MCF 10A (cell line): Measurements from ENCODE around the gene SPHK1. TPM values are rescaled to one million over a fixed set of nuclear protein-coding genes. Genes with fewer than 3 reads are reported as not detected.

Source experiments
- BruUV-seq: library from RNA; stranded (reverse); fragments of 400-500 nt; replicated peaks from 2 replicates; lab custom pipeline; 2021; lab: Mats Ljungman, UMichigan
- CTCF ChIA-PET: fragments of 300-600 bp; sonication (Branson Sonifier 250); formaldehyde crosslinking; extraction: SDS; loops from one replicate; lab custom pipeline; 2021; ENCODE audit warnings: antibody characterized with exemption, inconsistent platforms; lab: Yijun Ruan, JAX
- POLR2A ChIA-PET: fragments of 300-600, 350-650 bp; sonication (Branson Sonifier 250); formaldehyde crosslinking; extraction: SDS; loops from one replicate; lab custom pipeline; 2020; ENCODE audit warnings: antibody characterized with exemption, inconsistent platforms; lab: Yijun Ruan, JAX
- DNase-seq: peaks from one replicate; pipeline ENCODE4 v3.0.0-alpha.2; 2018; ENCODE audit not compliant: unreplicated experiment
- H3K27ac Mint-ChIP-seq: one replicate; pipeline ENCODE4 v1.8.0; 2022; ENCODE audit warnings: mild to moderate bottlenecking, low read depth, mixed read lengths; ENCODE audit not compliant: unreplicated experiment
- H3K27me3 Mint-ChIP-seq: one replicate; pipeline ENCODE4 v1.8.0; 2022; ENCODE audit warnings: mixed read lengths; ENCODE audit not compliant: insufficient read depth, unreplicated experiment
- H3K36me3 Mint-ChIP-seq: one replicate; pipeline ENCODE4 v1.8.0; 2022; ENCODE audit warnings: mild to moderate bottlenecking, moderate library complexity, mixed read lengths; ENCODE audit not compliant: insufficient read depth, unreplicated experiment
- H3K4me1 Mint-ChIP-seq: one replicate; pipeline ENCODE4 v1.8.0; 2022; ENCODE audit warnings: mixed read lengths; ENCODE audit not compliant: insufficient read depth, unreplicated experiment
- H3K4me3 Mint-ChIP-seq: one replicate; pipeline ENCODE4 v1.8.0; 2022; ENCODE audit warnings: mild to moderate bottlenecking, moderate library complexity, mixed read lengths; ENCODE audit not compliant: unreplicated experiment
- H3K9me3 Mint-ChIP-seq: one replicate; pipeline ENCODE4 v1.8.0; 2022; ENCODE audit warnings: mixed read lengths; ENCODE audit not compliant: unreplicated experiment
- CTCF ChIP-seq: fragments of 200-600 bp; IDR thresholded peaks from one replicate; pipeline ENCODE4 v1.8.0; 2022; ENCODE audit warnings: antibody characterized with exemption, mild to moderate bottlenecking; ENCODE audit not compliant: unreplicated experiment
- intact Hi-C: fragments of 100-400 bp; cut with micrococcal nuclease; formaldehyde crosslinking; loops from 2 replicates; pipeline ENCODE4 v1.14.1; 2022
- total RNA-seq: library from RNA; stranded (reverse); gene quantifications from 2 replicates; pipeline ENCODE4 v1.2.3, GENCODE V29; 2022

The SPHK1 gene
- total RNA-seq, 1 experiment from 2014 or later, result 7.1 TPM

GRCh38 chr17:76420356-76421043, 36.1 kb downstream of the SPHK1 start:
- Mint-ChIP-seq H3K36me3 (peaks cover under 1% of the 10 kb centered on the region), H3K27ac (no peak overlapping the region), H3K4me1 (no peaks in the 10 kb centered on the region), H3K9me3 (no peaks in the 10 kb centered on the region), H3K27me3 (no peaks in the 10 kb centered on the region), H3K4me3 (no peak overlapping the region)
- DNase-seq, result no peak
- CTCF ChIA-PET, result no interaction called here
- no TSS peak for BruUV-seq
- intact Hi-C loops, result no loop called here
- TF ChIP-seq CTCF, result no peak
- POLR2A ChIA-PET, result interaction anchor here (0.9 kb wide), 1 partner anchor 26 kb away, joined by 4 read pairs; no protein-coding TSS in a partner anchor

GRCh38 chr17:76421044-76421407, 36.6 kb downstream of the SPHK1 start:
- intact Hi-C loops, result no loop called here
- H3K4me1 Mint-ChIP-seq, result no peaks in the 10 kb centered on the region
- no peaks in the 10 kb centered on the region for H3K36me3 Mint-ChIP-seq
- H3K27ac Mint-ChIP-seq, result no peak overlapping the region
- ChIA-PET CTCF (no interaction called here), POLR2A (interaction anchor here (0.9 kb wide), 1 partner anchor 26 kb away, joined by 4 read pairs; no protein-coding TSS in a partner anchor)
- no peaks in the 10 kb centered on the region for H3K27me3 Mint-ChIP-seq
- BruUV-seq, result no TSS peak
- TF ChIP-seq CTCF, result no peak
- H3K9me3 Mint-ChIP-seq, result no peaks in the 10 kb centered on the region
- no peak for DNase-seq
- no peak overlapping the region for H3K4me3 Mint-ChIP-seq

- Mint-ChIP-seq H3K9me3 (no peaks in the 10 kb centered on the region), H3K27ac (no peak overlapping the region), H3K36me3 (no peaks in the 10 kb centered on the region), H3K4me1 (no peaks in the 10 kb centered on the region), H3K27me3 (no peaks in the 10 kb centered on the region), H3K4me3 (no peak overlapping the region)
- ChIA-PET CTCF (interaction anchor here (0.6 to 1.7 kb wide), 4 partner anchors 12 to 31 kb away, joined by 3 to 6 read pairs (median 4); no protein-coding TSS in a partner anchor), POLR2A (no interaction called here)
- no peak for TF ChIP-seq CTCF
- no TSS peak for BruUV-seq
- intact Hi-C loops, result no loop called here
- DNase-seq, result no peak
These were observed 38.0 kb downstream of the SPHK1 start for GRCh38 chr17:76422406-76422805.

DNA sequence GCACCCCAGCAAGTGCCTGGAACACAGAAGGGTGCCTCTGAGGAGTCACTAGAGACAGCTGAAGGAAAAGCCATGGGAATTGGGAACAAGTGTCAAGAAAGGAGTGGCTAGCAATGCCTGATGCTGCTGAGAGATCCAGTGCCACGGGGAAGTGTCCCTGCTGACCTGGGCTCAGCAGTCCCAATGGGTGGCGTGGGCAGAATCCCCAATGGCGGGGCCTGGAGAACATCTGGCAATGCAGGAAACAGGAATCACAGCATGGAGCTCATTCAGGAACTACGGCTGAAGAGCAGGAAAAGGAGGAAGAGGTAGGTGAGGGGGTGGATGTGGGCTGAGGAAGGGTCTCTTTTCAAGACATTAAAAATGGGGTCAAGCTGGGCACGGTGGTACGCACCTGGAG, 38.5 kb downstream of the SPHK1 start:
- no peak overlapping the region for H3K27ac Mint-ChIP-seq
- DNase-seq, result no peak
- ChIA-PET POLR2A (no interaction called here), CTCF (interaction anchor here (0.6 to 1.7 kb wide), 6 partner anchors 13 to 143 kb away, joined by 3 to 6 read pairs (median 3); no protein-coding TSS in a partner anchor)
- no peaks in the 10 kb centered on the region for H3K36me3 Mint-ChIP-seq
- H3K4me3 Mint-ChIP-seq, result no peak overlapping the region
- H3K4me1 Mint-ChIP-seq, result no peaks in the 10 kb centered on the region
- no TSS peak for BruUV-seq
- intact Hi-C loops, result no loop called here
- TF ChIP-seq CTCF, result no peak
- no peaks in the 10 kb centered on the region for H3K27me3 Mint-ChIP-seq
- no peaks in the 10 kb centered on the region for H3K9me3 Mint-ChIP-seq
